OCI-LY1 (cell line): Measurements from ENCODE around the gene CDV3.

Experiments used
- H2AFZ ChIP-seq: fragments of 200-600 bp; sonication (generic), shearing (Covaris generic); 2 replicates; pipeline ENCODE4 v1.6.0; 2014; ENCODE audit warnings: antibody characterized with exemption, mild to moderate bottlenecking, low read length
- H3F3A ChIP-seq: fragments of 200-600 bp; sonication (generic), shearing (Covaris generic); 2 replicates; pipeline ENCODE4 v1.6.0; 2014; ENCODE audit warnings: mild to moderate bottlenecking, antibody characterized with exemption, low read length, moderate library complexity; ENCODE audit not compliant: insufficient read depth
- H3K27ac ChIP-seq: fragments of 200-600 bp; sonication (generic); 2 replicates; pipeline ENCODE4 v1.5.1; 2014; ENCODE audit warnings: low read length, mixed run types, mild to moderate bottlenecking, low read depth; ENCODE audit not compliant: poor library complexity, severe bottlenecking
- H3K27me3 ChIP-seq: fragments of 200-600 bp; sonication (generic); 2 replicates; pipeline ENCODE4 v1.6.0; 2014; ENCODE audit warnings: antibody characterized with exemption, mild to moderate bottlenecking, low read length, moderate library complexity; ENCODE audit not compliant: insufficient read depth
- H3K36me3 ChIP-seq: fragments of 200-600 bp; sonication (generic); 2 replicates; pipeline ENCODE4 v1.6.1; 2014; ENCODE audit warnings: mild to moderate bottlenecking, antibody characterized with exemption, low read length, moderate library complexity, mixed read lengths; ENCODE audit not compliant: insufficient read depth
- H3K4me1 ChIP-seq: fragments of 200-600 bp; sonication (generic); 2 replicates; pipeline ENCODE4 v1.5.1; 2014; ENCODE audit warnings: mild to moderate bottlenecking, low read length, moderate library complexity; ENCODE audit not compliant: insufficient read depth, severe bottlenecking
- H3K4me2 ChIP-seq: fragments of 200-600 bp; sonication (generic), shearing (Covaris generic); 2 replicates; pipeline ENCODE4 v1.6.1; 2014; ENCODE audit warnings: low read length
- H3K4me3 ChIP-seq: fragments of 200-600 bp; sonication (generic); 2 replicates; pipeline ENCODE4 v1.5.1; 2014; ENCODE audit warnings: low read length, low read depth, mild to moderate bottlenecking, mixed read lengths; ENCODE audit not compliant: poor library complexity, severe bottlenecking
- H3K79me2 ChIP-seq: fragments of 200-600 bp; shearing (Covaris generic); 2 replicates; pipeline ENCODE4 v1.6.1; 2016; ENCODE audit warnings: mixed run types, low read length, mixed read lengths; ENCODE audit not compliant: insufficient read depth
- H3K9ac ChIP-seq: fragments of 200-600 bp; sonication (generic), shearing (Covaris generic); 2 replicates; pipeline ENCODE4 v1.6.1; 2014; ENCODE audit warnings: mild to moderate bottlenecking, low read length, mixed read lengths
- H3K9me2 ChIP-seq: fragments of 200-600 bp; sonication (generic), shearing (Covaris generic); 2 replicates; pipeline ENCODE4 v1.6.1; 2014; ENCODE audit warnings: low read depth, mild to moderate bottlenecking, low read length, mixed read lengths
- H3K9me3 ChIP-seq: fragments of 200-600 bp; shearing (Covaris generic); 2 replicates; pipeline ENCODE4 v1.6.1; 2014; ENCODE audit warnings: low read length, mixed read lengths
- H4K20me1 ChIP-seq: fragments of 200-600 bp; sonication (generic), shearing (Covaris generic); 2 replicates; pipeline ENCODE4 v1.6.0; 2016; ENCODE audit warnings: mild to moderate bottlenecking, low read length; ENCODE audit not compliant: insufficient read depth
- EZH2 ChIP-seq: fragments of 200-600 bp; sonication (generic), shearing (Covaris generic); IDR thresholded peaks from 2 replicates; pipeline ENCODE4 v1.8.0; 2017; ENCODE audit warnings: borderline replicate concordance, mixed run types, mild to moderate bottlenecking, antibody characterized with exemption, low read length, moderate library complexity, mixed read lengths
- TF ChIP-seq, protein P1 (sequence below): fragments of 200-600 bp; sonication (generic), shearing (Covaris generic); IDR thresholded peaks from 2 replicates; pipeline ENCODE4 v1.5.1; 2017; ENCODE audit warnings: mild to moderate bottlenecking, antibody characterized with exemption, low read length, moderate library complexity, mixed read lengths

CDV3 gene

DNA sequence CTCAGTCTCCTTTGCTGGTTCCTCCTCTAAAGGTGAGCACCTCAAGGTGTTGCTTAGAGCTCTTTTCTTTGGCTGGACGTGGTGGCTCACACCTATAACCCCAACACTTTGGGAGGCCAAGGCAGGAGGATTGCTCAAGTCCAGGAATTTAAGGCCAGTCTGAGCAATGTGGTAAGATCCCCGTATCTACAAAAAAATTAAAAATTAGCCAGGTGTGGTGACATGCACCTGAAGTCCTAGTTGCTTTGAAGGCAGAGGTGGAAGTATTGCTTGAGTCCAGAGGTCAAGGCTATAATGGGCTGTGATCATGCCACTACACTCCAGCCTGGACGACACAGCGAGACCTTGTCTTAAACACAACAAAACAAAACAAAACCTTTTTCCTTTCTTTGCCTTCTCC is 60.0 kb downstream of the CDV3 start:
- Histone ChIP-seq H3K4me2 (no peak overlapping the region), H3K4me1 (no peaks in the 10 kb centered on the region), H3K4me3 (no peak overlapping the region), H3K9me3 (no peaks in the 10 kb centered on the region), H3K79me2 (peaks cover 14% of the 10 kb centered on the region; the same call in 1 of the 2 replicates), H2AFZ (no peak overlapping the region), H3K9me2 (no peaks in the 10 kb centered on the region), H3K27ac (no peak overlapping the region), H3K36me3 (peaks cover 94% of the 10 kb centered on the region), H3F3A (no peaks in the 10 kb centered on the region), H4K20me1 (no peaks in the 10 kb centered on the region), H3K9ac (no peak overlapping the region), H3K27me3 (no peaks in the 10 kb centered on the region)
- TF ChIP-seq, protein P1, sequence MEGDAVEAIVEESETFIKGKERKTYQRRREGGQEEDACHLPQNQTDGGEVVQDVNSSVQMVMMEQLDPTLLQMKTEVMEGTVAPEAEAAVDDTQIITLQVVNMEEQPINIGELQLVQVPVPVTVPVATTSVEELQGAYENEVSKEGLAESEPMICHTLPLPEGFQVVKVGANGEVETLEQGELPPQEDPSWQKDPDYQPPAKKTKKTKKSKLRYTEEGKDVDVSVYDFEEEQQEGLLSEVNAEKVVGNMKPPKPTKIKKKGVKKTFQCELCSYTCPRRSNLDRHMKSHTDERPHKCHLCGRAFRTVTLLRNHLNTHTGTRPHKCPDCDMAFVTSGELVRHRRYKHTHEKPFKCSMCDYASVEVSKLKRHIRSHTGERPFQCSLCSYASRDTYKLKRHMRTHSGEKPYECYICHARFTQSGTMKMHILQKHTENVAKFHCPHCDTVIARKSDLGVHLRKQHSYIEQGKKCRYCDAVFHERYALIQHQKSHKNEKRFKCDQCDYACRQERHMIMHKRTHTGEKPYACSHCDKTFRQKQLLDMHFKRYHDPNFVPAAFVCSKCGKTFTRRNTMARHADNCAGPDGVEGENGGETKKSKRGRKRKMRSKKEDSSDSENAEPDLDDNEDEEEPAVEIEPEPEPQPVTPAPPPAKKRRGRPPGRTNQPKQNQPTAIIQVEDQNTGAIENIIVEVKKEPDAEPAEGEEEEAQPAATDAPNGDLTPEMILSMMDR: no peak
- TF ChIP-seq EZH2: no peak
